Activated CD4-positive, alpha-beta memory T cell treated with anti-CD3 and anti-CD28 coated beads for 36 hours (primary cell): ENCODE results near the gene B3GNT8. TPM values are rescaled to one million over a fixed set of nuclear protein-coding genes. Genes with fewer than 3 reads are reported as not detected.

Experiments used
- CTCF ChIA-PET: fragments of 350-600 bp; sonication (Branson Sonifier 250); formaldehyde crosslinking; loops from one replicate; lab custom pipeline; 2021; ENCODE audit warnings: antibody characterized with exemption, inconsistent platforms; lab: Charles Lee
- POLR2A ChIA-PET: fragments of 350-600 bp; sonication (Branson Sonifier 250); formaldehyde crosslinking; loops from one replicate; lab custom pipeline; 2021; ENCODE audit warnings: antibody characterized with exemption; lab: Charles Lee
- DNase-seq: peaks from one replicate; pipeline ENCODE4 v3.0.0-alpha.2; 2020
- H3K27ac Mint-ChIP-seq: one replicate; pipeline ENCODE4 v1.8.0; 2021; ENCODE audit warnings: mixed read lengths
- H3K27me3 Mint-ChIP-seq: one replicate; pipeline ENCODE4 v1.8.0; 2021; ENCODE audit warnings: mixed read lengths
- H3K36me3 Mint-ChIP-seq: one replicate; pipeline ENCODE4 v1.8.0; 2021; ENCODE audit warnings: mixed read lengths
- H3K4me1 Mint-ChIP-seq: one replicate; pipeline ENCODE4 v1.8.0; 2021; ENCODE audit warnings: low read depth, mixed read lengths
- H3K4me3 Mint-ChIP-seq: one replicate; pipeline ENCODE4 v1.8.0; 2021; ENCODE audit warnings: mild to moderate bottlenecking, mixed read lengths
- H3K9me3 Mint-ChIP-seq: one replicate; pipeline ENCODE4 v1.8.0; 2021; ENCODE audit warnings: mixed read lengths
- intact Hi-C: fragments of 100-400 bp; cut with micrococcal nuclease; formaldehyde crosslinking; loops from one replicate; pipeline ENCODE4 v1.15.1; 2023
- total RNA-seq, 2 experiments: library from RNA; stranded (reverse); gene quantifications; one replicate each; pipeline ENCODE4 v1.2.3, GENCODE V29; 2021

The B3GNT8 gene
- total RNA-seq, 2 experiments from 2014 or later, result 0.55 to 0.68 TPM

DNA sequence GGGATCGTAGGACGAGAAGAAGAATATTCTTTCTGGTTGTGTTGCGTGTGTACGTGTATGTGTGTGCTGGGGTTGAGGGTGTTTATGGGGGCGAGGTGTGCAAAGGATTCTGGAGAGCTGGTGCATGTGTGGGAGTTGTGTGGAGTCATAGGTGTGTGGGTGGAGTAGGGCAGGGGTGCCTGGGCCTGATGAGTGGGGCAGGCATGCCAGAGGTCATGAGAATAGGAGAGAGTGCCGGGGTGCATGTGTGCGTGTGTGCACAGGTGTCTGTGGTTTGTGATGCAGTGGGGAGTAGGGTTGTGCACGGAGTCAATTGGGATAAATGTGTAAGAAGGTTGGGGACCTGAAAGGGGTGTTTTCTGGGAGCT lies 50.2 kb downstream of the B3GNT8 start:
- Mint-ChIP-seq H3K4me1 (peaks cover 13% of the 10 kb centered on the region), H3K9me3 (no peaks in the 10 kb centered on the region), H3K4me3 (peak overlapping the region; percentile 52), H3K27me3 (no peaks in the 10 kb centered on the region), H3K27ac (no peak overlapping the region), H3K36me3 (no peaks in the 10 kb centered on the region)
- CTCF ChIA-PET, result no interaction called here
- POLR2A ChIA-PET, result no interaction called here
- peak; percentile 37 for DNase-seq
- intact Hi-C loops, result no loop called here

- Mint-ChIP-seq H3K36me3 (no peaks in the 10 kb centered on the region), H3K4me3 (peak within 1 kb of the TSS; percentile 65), H3K4me1 (peaks cover 13% of the 10 kb centered on the region), H3K9me3 (no peaks in the 10 kb centered on the region), H3K27ac (no peak within 1 kb of the TSS), H3K27me3 (no peaks in the 10 kb centered on the region)
- ChIA-PET POLR2A (no interaction called here), CTCF (no interaction called here)
- intact Hi-C loops, result no loop called here
- no peak for DNase-seq
Measured at GRCh38 chr19:41376241-41376997, 50.8 kb downstream of the B3GNT8 start, which contains the start of gene TMEM91. Gene TMEM91 (plus strand): TSS chr19:41376533. CDS start chr19:41378310, 1,777 bp downstream.

Other genes with a start within 250 kb of the B3GNT8 start
- gene CYP2S1, start 234.2 kb downstream of the B3GNT8 start, total RNA-seq, result under 1 TPM; 0.75 to 0.76 TPM
- gene AXL, start 208.2 kb downstream of the B3GNT8 start, total RNA-seq, result under 1 TPM; 0.17 to 0.31 TPM
- gene HNRNPUL1, start 163.0 kb downstream of the B3GNT8 start, total RNA-seq, result 100 to 1,000 TPM; 290 to 295 TPM
- 10 to 100 TPM; 20.5 to 23.4 TPM for gene CCDC97, start 117.2 kb downstream of the B3GNT8 start, total RNA-seq
- gene TGFB1, start 73.5 kb downstream of the B3GNT8 start, total RNA-seq, result 100 to 1,000 TPM; 108 to 110 TPM
- 1 to 10 TPM; 4.7 to 5.1 TPM for gene B9D2, start 63.2 kb downstream of the B3GNT8 start, total RNA-seq
- gene TMEM91, start 50.8 kb downstream of the B3GNT8 start, total RNA-seq, result 1 to 10 TPM; 4.5 to 4.6 TPM
- gene EXOSC5, start 30.0 kb downstream of the B3GNT8 start, total RNA-seq, result 10 to 100 TPM; 43.0 to 45.5 TPM
- gene BCKDHA, start 29.6 kb downstream of the B3GNT8 start, total RNA-seq, result 10 to 100 TPM; 17.4 to 23.2 TPM
- 10 to 100 TPM; 47.5 to 47.8 TPM for gene DMAC2, start 12.5 kb upstream of the B3GNT8 start, total RNA-seq
- not detected for gene ERICH4, start 15.8 kb upstream of the B3GNT8 start, total RNA-seq
- gene CEACAM21, start 148.8 kb upstream of the B3GNT8 start, total RNA-seq, result 10 to 100 TPM; 40.8 to 40.9 TPM
- not detected for gene CEACAM4, start 199.7 kb upstream of the B3GNT8 start, total RNA-seq